Middle frontal gyrus (tissue), 1 donor: Measurements from ENCODE around the gene IFIT1.
A peak's percentile ranks its signal among the peaks of the same experiment; 100 is the strongest.
"Not testable (repeated sequence)": the region's sequence is repeated elsewhere in the genome, so short reads cannot be mapped to it uniquely, and the experiment has no call there.

Source experiments
- DNase-seq: peaks from one replicate; pipeline ENCODE4 v3.0.0-alpha.2; 2015; ENCODE audit warnings: low spot score; ENCODE audit errors: extremely low spot score

The IFIT1 gene, protein sequence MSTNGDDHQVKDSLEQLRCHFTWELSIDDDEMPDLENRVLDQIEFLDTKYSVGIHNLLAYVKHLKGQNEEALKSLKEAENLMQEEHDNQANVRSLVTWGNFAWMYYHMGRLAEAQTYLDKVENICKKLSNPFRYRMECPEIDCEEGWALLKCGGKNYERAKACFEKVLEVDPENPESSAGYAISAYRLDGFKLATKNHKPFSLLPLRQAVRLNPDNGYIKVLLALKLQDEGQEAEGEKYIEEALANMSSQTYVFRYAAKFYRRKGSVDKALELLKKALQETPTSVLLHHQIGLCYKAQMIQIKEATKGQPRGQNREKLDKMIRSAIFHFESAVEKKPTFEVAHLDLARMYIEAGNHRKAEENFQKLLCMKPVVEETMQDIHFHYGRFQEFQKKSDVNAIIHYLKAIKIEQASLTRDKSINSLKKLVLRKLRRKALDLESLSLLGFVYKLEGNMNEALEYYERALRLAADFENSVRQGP

DNA sequence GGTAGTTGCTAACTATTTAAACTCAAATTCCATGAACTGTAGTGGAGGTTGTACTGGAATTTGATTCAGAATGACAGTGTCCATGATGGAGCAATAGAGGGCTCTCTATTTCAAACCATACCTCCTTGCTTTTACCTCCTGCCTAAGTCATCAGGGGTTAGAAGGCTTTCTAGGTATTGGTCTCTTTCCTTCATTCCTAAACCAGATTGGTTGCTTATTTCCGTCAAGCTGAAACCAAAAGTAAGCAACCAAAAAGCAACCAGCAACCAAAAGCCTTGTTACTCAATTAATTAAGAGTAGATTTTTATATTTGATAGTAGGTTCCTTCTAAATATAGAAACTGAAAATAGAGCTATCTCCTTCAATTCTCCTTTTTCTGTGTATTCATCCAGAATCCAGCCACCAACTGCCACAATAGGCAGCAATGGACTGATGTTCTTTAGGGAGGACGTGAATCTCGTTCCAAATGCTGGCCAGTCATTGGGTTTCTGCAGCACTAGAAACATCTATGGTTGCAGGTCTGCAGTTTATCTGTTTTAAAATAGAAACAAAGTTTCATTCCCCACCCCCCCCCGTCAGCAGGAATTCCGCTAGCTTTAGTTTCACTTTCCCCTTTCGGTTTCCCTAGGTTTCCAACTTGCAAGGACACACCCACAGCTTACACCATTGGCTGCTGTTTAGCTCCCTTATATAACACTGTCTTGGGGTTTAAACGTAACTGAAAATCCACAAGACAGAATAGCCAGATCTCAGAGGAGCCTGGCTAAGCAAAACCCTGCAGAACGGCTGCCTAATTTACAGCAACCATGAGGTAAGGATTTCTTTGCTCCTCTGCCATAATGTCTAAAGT is at the start of gene IFIT1:
IFIT1 (plus strand) TSS at position 717 of the 850 bp plus-strand sequence; CDS start at position 807, 90 bp downstream.
- DNase-seq, result peak; percentile 80

DNA sequence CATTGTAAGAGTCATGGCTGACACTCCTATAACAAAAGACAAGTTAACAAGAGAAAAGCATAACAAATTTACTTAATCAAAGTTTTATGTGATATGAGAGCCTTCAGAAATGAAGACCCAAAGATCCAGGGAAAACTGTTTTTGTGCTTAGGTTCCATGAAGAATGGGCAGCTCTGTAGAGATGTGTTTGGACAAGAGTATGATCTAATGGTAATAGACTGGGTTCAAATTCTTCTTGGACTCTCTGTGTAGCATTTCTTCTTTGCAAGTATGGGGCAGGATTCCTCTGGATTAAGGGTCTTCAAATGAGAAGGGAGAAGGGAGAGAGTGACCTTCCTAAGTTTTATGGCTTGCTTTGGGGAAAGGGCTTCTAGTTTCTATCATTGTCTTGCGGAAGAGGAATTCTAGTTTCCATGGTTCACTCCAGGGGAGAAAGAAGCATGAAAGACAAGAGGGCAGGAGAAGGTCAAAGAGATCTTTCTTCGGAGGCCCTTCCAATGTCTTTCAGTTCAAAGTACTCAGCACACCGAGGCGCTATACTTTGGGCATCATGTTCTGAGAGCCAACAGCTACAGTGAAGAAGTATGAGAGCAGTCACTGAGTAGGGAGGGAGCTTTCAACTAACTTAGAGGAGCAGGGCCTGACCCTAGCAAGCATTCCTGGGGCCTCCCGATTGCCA is 49.2 kb upstream of the IFIT1 start:
- DNase-seq, result no peak

DNA sequence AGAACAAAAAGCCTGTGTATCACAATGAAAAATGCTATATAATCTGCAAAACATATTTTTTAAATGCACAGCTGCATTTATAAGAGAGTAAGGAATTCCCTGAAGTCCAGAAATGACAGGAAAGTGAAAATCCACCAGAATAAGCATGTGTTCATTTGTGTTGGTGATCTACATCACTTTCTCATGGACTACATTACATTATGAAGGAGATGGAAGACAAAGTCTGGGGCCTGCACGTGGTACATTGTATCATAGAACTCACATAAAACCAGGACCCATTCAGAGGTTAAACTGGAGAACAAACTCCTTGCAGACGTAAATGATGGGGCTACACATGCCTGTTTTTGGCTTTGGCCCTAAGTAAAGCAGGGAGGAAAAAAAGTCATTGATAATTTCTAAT is 48.3 kb upstream of the IFIT1 start:
- no peak for DNase-seq

DNA sequence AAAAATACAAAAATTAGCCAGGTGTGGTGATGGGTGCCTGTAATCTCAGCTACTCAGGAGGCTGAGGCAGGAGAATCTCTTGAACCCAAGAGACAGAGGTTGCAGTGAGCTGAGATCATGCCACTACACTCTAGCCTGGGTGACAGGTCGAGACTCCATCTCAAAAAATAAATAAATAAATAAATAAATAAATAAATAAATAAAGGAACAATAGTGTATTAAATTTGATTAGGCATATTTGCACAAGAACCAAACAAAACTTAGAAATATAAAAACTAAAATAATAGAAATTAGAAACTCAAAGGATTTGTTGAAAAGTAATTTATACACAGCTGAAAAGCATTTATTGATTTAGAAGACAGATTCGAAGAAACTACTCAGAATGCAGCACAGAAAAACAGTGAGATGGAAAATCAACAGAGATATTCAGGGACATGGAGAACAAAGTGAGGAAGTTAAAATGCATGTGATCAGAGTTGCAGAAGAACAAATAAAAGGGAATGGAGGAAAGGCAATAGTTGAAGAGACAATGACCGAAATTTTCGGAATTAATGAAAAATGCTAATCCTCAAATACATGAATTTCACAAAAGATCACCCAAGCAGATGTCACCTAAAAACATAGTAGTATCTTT is 46.9 kb upstream of the IFIT1 start:
- DNase-seq, result no peak

DNA sequence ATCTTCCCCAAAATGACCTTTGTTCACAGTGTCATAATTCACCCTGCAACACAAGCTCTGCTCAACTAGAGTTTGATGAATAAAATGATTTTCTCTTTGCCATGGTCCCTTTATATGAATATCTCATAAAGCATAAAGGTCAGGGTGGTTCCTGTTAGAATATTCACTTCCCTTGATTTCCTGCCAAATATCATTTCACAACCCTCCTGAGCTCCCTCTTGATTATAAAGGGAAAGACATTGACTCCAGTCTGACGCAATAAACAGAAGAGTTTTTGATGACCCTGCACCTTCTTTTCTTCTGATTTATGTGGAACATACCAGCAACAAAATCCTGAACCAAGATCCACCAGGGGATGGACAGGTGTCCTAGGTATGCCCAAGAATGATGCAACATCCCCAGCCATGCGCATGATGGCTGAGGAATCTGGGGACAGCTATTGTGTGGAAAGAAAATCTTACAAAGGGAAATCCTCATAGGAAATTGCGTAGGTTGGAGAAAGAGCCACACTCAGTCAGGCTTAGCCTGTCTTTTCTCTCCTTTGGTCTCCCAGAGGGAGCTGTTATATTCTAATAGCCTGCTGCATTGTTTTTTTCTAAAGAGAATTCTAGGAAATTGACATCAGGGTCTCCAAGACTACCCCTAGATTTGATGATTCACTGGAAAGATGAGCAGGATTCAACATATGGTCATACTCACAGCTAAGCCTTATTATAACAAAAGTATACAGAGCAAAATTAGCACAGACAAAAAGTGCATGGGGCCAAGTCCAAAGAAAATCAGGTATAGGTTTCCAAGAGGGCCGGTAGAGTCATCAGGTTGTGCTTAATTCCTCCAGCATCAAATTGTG is 45.8 kb upstream of the IFIT1 start:
- DNase-seq, result no peak

DNA sequence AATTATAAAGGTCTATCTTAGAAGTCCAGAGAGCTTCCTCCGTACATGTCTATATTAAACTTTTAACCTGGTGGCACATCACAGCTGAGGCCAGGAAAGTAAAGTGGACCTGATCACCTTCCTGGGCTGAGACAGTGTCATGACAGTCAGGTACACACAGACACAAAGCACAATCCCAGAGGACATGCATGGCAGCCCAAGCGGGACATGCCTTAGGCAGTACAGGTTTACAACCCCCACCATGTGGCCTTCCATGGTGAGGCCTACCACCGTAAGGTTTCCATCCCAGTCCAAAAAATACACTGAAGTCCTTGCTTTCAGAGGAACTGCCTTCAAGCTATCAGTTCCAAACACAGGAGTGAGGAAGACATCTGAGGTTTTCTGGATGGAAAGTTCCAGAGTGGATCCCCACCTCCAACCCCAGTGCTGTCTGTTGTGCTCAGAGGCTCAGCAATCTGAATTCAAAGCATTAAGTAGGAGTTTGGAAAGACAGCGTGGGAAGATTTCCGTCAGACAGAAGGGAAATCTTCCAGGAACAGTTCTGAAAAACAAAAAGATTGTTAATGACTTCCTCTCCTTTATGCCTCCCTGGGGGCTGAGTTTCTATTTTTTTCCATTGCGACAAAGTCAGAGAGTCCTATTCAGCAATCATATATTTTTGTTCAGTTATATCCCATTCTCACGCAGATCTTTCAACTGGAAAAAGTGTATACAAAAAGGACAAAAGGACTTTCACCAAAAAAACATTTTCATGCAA is 44.5 kb upstream of the IFIT1 start:
- DNase-seq, result no peak

DNA sequence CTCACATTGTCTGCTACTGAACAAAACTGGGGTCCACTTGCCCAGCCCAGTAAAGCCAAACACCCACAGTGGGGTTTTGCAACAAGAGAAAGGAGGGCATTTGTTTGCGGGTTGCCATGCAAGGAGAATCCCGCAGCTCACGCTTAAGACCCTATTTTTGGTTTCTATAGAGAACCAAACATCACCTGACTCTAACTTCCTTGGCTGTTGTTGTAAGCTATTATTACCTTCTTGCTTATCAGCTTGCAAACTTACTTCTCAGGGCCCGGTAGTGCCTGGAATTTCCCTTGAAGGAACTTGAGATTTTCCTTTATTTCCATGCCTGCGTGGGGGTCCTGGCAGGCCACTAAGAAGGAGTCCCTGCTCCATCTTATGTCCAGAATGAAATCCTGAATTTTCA is 43.9 kb upstream of the IFIT1 start:
- no peak for DNase-seq

DNA sequence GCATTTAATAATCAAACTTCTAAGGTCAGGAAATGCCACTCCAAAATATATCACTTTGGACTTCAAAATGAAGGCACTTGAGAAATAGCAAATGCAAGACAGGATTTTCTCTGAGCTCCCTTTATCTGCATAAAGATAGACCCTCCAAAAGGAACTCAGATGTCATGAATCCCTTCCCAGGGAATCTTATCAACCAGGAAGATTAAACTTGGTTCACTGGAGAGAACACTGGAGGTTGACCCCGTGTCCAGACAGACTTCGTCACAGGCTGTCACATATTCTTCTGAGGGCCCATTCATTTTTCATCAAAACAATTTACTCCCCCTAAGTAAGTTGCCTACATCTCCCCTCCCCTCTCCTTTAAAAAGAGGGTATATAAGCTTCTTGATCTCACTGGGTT is 43.4 kb upstream of the IFIT1 start:
- DNase-seq, result no peak

DNA sequence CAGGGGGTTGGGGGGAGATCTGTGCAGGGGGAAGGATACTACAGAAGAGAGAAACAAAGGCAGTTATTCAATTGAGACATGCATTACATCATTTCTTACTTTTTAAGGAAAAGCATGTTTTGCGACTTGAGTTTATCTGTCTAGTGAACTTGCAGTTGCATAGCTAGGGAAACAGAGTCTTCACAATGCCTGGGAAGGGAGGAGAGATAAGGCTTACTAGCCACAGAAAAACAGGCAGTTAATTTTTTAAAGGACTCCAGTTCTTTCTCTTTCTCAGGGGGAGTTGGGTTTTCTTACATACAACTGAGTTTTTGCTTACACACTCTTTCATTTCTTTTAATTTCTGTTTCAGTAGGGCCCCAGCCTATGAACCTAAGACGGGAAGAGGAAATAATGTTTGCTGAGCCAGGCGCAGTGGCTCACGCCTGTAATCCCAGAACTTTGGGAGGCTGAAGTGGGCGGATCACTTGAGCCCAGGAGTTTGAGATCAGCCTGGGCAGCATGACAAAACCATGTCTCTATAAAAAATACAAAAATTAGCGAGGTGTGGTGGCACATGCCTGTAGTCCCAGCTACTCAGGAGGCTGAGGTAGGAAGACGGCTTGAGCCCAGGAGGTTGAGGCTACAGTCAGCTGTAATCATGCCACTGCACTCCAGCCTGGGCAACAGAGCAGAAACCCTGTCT is 41.6 kb upstream of the IFIT1 start:
- DNase-seq, result not testable (repeated sequence)

DNA sequence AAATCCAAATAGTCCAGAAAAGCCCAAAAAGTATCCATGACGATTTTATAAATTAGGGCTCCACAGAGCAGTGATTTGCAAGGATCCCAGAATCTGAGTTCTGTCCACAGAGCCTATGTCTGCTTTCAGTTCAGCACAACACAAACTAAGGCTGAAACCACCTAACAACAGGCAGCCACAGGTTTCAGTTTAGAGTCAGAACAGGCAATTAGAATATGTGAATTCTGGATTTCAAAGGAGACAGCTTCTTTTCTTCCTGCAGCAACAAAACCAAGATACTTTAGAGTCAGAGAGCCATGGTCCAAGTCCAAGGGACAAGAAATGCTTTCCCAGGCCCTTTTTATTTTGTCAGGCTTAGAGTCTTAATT is 41.0 kb upstream of the IFIT1 start:
- no peak for DNase-seq

DNA sequence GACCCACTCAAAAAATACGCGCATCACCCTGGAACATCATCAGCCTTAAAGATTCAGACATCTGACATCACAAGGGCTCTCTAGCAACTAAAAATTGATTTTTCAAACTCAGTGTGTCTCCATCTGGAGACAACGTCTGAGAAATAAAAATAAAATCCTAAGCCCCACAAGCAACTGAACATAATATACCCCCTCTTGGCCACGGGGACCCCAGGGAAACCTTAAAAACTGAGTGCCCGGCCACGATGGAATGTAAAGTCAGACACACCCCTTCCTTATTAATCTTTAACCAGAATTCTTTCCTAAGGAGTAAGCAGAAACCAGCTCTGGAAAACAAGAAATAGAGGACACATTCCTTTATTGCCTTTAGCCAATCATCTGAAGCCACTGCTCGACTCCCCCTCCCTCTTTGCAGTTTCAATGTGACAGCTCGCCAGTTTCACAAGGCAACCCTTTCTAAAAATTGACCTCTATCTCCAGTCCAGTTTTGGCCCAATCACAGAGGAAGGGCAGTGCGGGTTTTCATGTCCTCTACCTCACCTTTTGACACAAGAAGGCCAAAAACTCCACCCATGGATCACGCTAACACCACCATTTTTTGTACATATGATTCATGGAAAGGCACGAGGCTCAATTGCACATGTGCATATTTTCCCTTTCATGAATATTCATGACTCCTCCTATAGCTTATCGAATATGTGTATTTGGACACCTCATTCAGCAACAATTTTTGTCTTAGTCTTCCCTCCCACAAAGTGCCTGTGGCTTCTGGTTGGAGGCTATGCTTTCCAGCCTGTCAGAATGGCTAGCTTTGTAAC is 40.4 kb upstream of the IFIT1 start:
- no peak for DNase-seq

DNA sequence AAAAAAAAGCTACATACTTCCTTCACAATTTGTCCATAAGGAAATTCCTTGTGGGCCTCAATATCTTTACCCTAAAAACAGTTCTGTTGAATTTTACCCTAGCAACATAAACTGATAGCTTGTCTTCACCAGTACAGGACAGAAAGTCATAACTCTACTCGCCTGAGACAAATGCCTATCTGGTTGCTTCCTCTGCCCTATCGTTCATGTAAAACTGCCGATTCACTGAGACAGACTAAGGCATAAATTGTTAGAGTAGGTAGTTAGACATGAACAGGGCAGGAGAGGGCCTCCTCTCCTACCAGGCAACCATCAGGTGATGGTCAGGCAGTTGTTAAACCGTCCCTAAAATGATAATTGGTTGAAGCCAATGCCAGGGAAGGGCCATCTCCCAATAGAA is 39.6 kb upstream of the IFIT1 start:
- DNase-seq, result no peak

DNA sequence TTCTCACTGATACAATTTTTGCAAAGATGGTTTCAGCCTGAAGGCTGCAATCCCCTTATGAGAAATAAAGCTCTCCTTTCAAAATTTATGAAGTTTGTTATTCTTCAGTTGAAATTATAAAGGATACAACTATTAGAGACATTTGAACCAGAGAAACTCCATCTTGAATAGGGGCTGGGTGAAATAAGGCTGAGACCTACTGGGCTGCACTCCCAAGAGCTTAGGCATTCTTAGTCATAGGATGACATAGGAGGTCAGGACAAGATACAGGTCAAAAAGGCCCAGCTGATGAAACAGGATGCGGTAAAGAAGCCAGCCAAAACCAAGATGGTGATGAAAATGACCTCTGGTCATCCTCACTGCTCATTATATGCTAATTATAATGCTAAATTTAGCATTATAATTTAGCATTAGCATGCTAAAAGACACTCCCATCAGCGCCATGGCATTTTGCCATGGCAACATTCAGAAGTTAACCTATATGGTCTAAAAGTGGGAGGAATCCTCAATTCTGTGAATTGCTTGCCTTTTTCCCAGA is 37.0 kb upstream of the IFIT1 start:
- DNase-seq, result no peak

DNA sequence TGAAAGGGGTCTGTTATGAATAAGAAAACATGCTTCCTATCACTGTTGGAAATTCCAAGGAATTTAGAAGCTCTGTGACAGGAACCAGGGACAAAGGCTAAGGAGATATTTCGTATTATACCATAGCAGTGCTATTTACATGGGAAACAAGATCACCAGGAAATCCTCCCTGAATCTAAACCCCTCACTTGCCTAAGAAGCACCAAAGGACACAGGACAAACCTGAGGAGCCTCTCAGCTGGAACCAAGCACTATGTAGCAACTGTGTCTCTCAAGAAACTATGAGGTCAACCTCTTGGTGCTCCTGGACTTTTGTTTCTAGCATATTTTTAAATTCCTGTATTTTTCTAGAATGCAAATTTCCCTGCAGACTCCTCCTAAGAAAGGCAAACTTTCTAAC is 35.3 kb upstream of the IFIT1 start:
- DNase-seq, result no peak

DNA sequence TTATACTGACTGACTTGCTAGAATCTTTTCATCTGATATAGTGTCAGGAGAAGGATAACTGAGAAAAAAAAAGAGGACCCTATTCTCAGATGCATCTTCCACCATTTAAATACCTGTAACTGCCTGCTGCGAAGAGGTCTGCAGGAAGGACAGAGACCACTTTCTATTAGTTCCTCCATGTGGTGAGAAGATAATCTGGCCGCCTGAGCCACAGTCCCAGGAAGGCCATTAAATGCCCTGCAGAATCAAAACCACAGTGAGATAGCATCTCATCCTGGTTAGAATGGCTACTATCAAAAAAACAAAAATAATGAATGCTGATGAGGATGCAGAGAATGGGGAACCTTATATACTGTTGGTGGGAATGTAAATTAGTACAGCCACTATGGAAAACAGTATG is 34.4 kb upstream of the IFIT1 start:
- no peak for DNase-seq

DNA sequence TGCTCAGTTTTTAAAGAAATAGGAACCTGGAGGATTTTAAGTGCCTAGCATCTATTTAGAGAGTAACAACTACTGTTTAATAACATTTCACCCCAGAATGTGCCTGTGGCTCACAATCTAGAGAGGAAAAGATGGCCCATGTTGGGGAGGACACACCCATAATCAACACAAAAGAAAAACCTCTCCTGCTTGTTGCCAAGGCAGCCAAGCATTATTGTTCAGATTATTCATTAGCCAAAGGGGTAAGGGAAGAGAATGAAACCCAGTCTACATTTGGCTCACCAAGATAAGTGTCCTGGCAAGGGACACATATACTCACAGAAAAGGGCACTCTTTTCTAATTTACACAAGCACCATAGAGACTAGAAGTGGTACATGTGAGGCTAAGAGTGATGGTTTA is 32.3 kb upstream of the IFIT1 start:
- no peak for DNase-seq

DNA sequence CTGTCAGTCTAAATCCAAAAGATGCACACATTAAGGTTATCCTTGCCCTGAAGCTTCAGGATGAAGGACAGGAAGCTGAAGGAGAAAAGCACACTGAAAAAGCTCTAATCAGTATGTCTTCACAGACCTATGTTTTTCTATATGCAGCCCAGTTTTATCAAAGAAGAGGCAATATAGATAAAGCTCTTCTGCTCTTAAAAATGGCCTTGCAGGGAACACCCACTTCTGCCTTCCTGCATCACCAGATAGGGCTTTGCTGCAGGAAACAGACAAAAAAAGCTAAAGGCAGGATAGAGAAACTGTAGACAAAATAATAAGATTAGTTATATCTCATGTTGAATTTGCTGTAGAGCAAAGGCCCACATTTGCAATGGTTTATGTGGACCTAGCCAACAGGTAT is 29.5 kb upstream of the IFIT1 start:
- DNase-seq, result no peak
